HCT116 (cell line): Measurements from ENCODE around the gene PARVA. TPM values are rescaled to one million over a fixed set of nuclear protein-coding genes. Genes with fewer than 3 reads are reported as not detected.
A peak's percentile ranks its signal among the peaks of the same experiment; 100 is the strongest.

Experiments used
- ATAC-seq: fragments of 200-7000 bp; cut with Tn5 transposase; 2 replicates; pipeline ENCODE4 v1.9.1; 2020; ENCODE audit warnings: mild to moderate bottlenecking, moderate library complexity
- BruUV-seq: library from RNA; stranded (reverse); fragments of 400-500 nt; replicated peaks from 2 replicates; lab custom pipeline; 2021; lab: Mats Ljungman, UMichigan
- CTCF ChIA-PET: fragments of 300-600 bp; sonication (Branson Sonifier 250); formaldehyde crosslinking; loops from one replicate; lab custom pipeline; 2021; ENCODE audit warnings: antibody characterized with exemption; lab: Charles Lee
- POLR2A ChIA-PET: fragments of 300-600, 350-600 bp; sonication (Branson Sonifier 250); formaldehyde crosslinking; loops from one replicate; lab custom pipeline; 2021; ENCODE audit warnings: antibody characterized with exemption; lab: Charles Lee
- RAD21 ChIA-PET, 2 experiments: fragments of 300-600 bp; sonication (Branson Sonifier 250); formaldehyde crosslinking; loops; one replicate each; lab custom pipeline; 2023; ENCODE audit warnings: low total read pairs in 2 of 2; ENCODE audit not compliant: uncharacterized antibody in 2 of 2, unreplicated experiment in 2 of 2, low non-redundant PET in 1 of 2; lab: Charles Lee
- DNase-seq: peaks from one replicate; pipeline ENCODE4 v3.0.0-alpha.2; 2010; ENCODE audit warnings: low read depth, low spot score
- H2AFZ ChIP-seq: fragments of 200-600 bp; shearing (Covaris generic), sonication (generic); 2 replicates; pipeline ENCODE4 v1.6.1; 2017; ENCODE audit warnings: low read depth, mixed run types, mixed read lengths, antibody characterized with exemption, low read length; ENCODE audit not compliant: poor library complexity, severe bottlenecking
- H3K27ac ChIP-seq: 2 replicates; pipeline ENCODE4 v1.5.1; 2012; ENCODE audit warnings: low read depth, low read length
- H3K27me3 ChIP-seq: fragments of 200-600 bp; sonication (generic); 2 replicates; pipeline ENCODE4 v1.6.1; 2016; ENCODE audit warnings: mixed run types, low read length, mixed read lengths; ENCODE audit not compliant: insufficient read depth
- H3K36me3 ChIP-seq, 2 experiments: fragments of 200-500 bp in 1 of 2; fragments of 200-600 bp in 1 of 2; sonication (Bioruptor generic) in 1 of 2; sonication (generic) in 1 of 2; 2 replicates each; pipeline versions ENCODE4 v1.5.1 to v1.6.1; 2014 to 2016; ENCODE audit warnings: low read length in 2 of 2, inconsistent platforms in 1 of 2, mixed read lengths in 1 of 2, mixed run types in 1 of 2; ENCODE audit not compliant: insufficient read depth in 2 of 2, control insufficient read depth in 1 of 2
- H3K4me1 ChIP-seq, 2 experiments: fragments of 200-600 bp in 1 of 2; sonication (generic) in 1 of 2; 2 replicates each; pipeline versions ENCODE4 v1.5.1 to v1.6.1; 2012 to 2017; ENCODE audit warnings: low read length in 2 of 2, inconsistent platforms in 1 of 2, mild to moderate bottlenecking in 1 of 2, mixed read lengths in 1 of 2, mixed run types in 1 of 2, moderate library complexity in 1 of 2; ENCODE audit not compliant: insufficient read depth in 2 of 2, control insufficient read depth in 1 of 2
- H3K4me2 ChIP-seq: fragments of 200-600 bp; sonication (generic); 2 replicates; pipeline ENCODE4 v1.6.1; 2017; ENCODE audit warnings: mixed run types, low read length, mixed read lengths
- H3K4me3 ChIP-seq, 2 experiments: fragments of 200-600 bp in 1 of 2; sonication (generic) in 1 of 2; replicated peaks in 1 of 2; 2 replicates each; pipeline ENCODE4 v1.5.1; 2011 to 2016; ENCODE audit warnings: low read length in 2 of 2, control low read depth in 1 of 2, low read depth in 1 of 2, mild to moderate bottlenecking in 1 of 2, mixed read lengths in 1 of 2, mixed run types in 1 of 2
- H3K79me2 ChIP-seq: fragments of 200-600 bp; sonication (generic); 2 replicates; pipeline ENCODE4 v1.6.1; 2017; ENCODE audit warnings: mild to moderate bottlenecking, mixed run types, low read length, moderate library complexity, mixed read lengths; ENCODE audit not compliant: insufficient read depth
- H3K9ac ChIP-seq: fragments of 200-600 bp; sonication (generic); 2 replicates; pipeline ENCODE4 v1.6.1; 2016; ENCODE audit warnings: low read length, mixed read lengths
- H3K9me2 ChIP-seq: fragments of 200-600 bp; sonication (generic), shearing (Covaris generic); 2 replicates; pipeline ENCODE4 v1.6.1; 2017; ENCODE audit warnings: mixed run types, mild to moderate bottlenecking, moderate library complexity; ENCODE audit not compliant: insufficient read depth
- H3K9me3 ChIP-seq, 2 experiments: fragments of 200-500 bp in 1 of 2; fragments of 200-600 bp in 1 of 2; sonication (Bioruptor generic) in 1 of 2; sonication (generic) in 1 of 2; 2 replicates each; pipeline ENCODE4 v1.6.1; 2014 to 2017; ENCODE audit warnings: low read length in 2 of 2, mixed read lengths in 2 of 2, inconsistent platforms in 1 of 2, low read depth in 1 of 2, mild to moderate bottlenecking in 1 of 2, mixed run types in 1 of 2, moderate library complexity in 1 of 2; ENCODE audit not compliant: control insufficient read depth in 1 of 2, insufficient read depth in 1 of 2
- H4K20me1 ChIP-seq: fragments of 200-600 bp; sonication (generic), shearing (Covaris generic); 2 replicates; pipeline ENCODE4 v1.6.1; 2017; ENCODE audit warnings: mixed run types, mild to moderate bottlenecking, moderate library complexity; ENCODE audit not compliant: insufficient read depth
- CBX3 ChIP-seq: IDR thresholded peaks from 2 replicates; pipeline ENCODE4 v1.6.1; 2012; ENCODE audit warnings: low read depth
- CEBPB ChIP-seq: IDR thresholded peaks from 2 replicates; pipeline ENCODE4 v1.6.1; 2012; ENCODE audit warnings: low read depth
- ELF1 ChIP-seq: IDR thresholded peaks from 2 replicates; pipeline ENCODE4 v1.6.1; 2012; ENCODE audit warnings: low read depth, borderline replicate concordance
- EZH2 ChIP-seq: fragments of 200-600 bp; sonication (generic); IDR thresholded peaks from 2 replicates; pipeline ENCODE4 v1.6.1; 2017; ENCODE audit warnings: antibody characterized with exemption, mixed run types
- JUND ChIP-seq: IDR thresholded peaks from 2 replicates; pipeline ENCODE4 v1.6.1; 2012
- MAX ChIP-seq: IDR thresholded peaks from 2 replicates; pipeline ENCODE4 v1.6.1; 2012
- POLR2A ChIP-seq: IDR thresholded peaks from 2 replicates; pipeline ENCODE4 v1.7.0; 2011; ENCODE audit warnings: borderline replicate concordance; ENCODE audit not compliant: insufficient read depth, insufficient read length; ENCODE audit errors: extremely low read depth
- POLR2AphosphoS5 ChIP-seq: IDR thresholded peaks from 2 replicates; pipeline ENCODE4 v1.6.1; 2011; ENCODE audit warnings: mild to moderate bottlenecking, low read depth, low read length, moderate library complexity
- RAD21 ChIP-seq: IDR thresholded peaks from 2 replicates; pipeline ENCODE4 v1.6.1; 2012; ENCODE audit warnings: low read depth, mild to moderate bottlenecking
- REST ChIP-seq: IDR thresholded peaks from 2 replicates; pipeline ENCODE4 v1.6.1; 2012; ENCODE audit warnings: low read depth
- SIN3A ChIP-seq: IDR thresholded peaks from 2 replicates; pipeline ENCODE4 v1.6.1; 2012; ENCODE audit warnings: low read depth
- SRF ChIP-seq: IDR thresholded peaks from 2 replicates; pipeline ENCODE4 v1.6.1; 2012; ENCODE audit warnings: low read depth
- YY1 ChIP-seq: IDR thresholded peaks from 2 replicates; pipeline ENCODE4 v1.6.1; 2011; ENCODE audit warnings: low read length, low read depth, moderate library complexity, mild to moderate bottlenecking; ENCODE audit not compliant: insufficient replicate concordance; ENCODE audit errors: extremely low read depth
- ZFX ChIP-seq: fragments of 450-650 bp; IDR thresholded peaks from 2 replicates; pipeline ENCODE4 v1.6.1; 2017
- intact Hi-C: fragments of 100-400 bp; cut with micrococcal nuclease; formaldehyde crosslinking; loops from 2 replicates; pipeline ENCODE4 v1.10.0; 2022
- total RNA-seq: library from RNA; stranded (reverse); gene quantifications from one replicate; pipeline ENCODE4 v1.2.1, GENCODE V29; 2021; ENCODE audit not compliant: unreplicated experiment
- TF ChIP-seq, protein P1 (sequence below), 3 experiments: fragments of 200-600 bp in 1 of 3; sonication (generic) in 1 of 3; IDR thresholded peaks in 2 of 3; conservative IDR thresholded peaks in 1 of 3; 2 replicates each; pipeline ENCODE4 v1.5.1; 2012 to 2017; ENCODE audit warnings: low read depth in 2 of 3, low read length in 2 of 3, antibody characterized with exemption in 1 of 3, borderline replicate concordance in 1 of 3, control low read depth in 1 of 3, mild to moderate bottlenecking in 1 of 3, mixed read lengths in 1 of 3, mixed run types in 1 of 3, moderate library complexity in 1 of 3; ENCODE audit not compliant: insufficient read depth in 1 of 3

PARVA gene
- total RNA-seq, 1 experiment from 2014 or later, result 18.4 TPM

GRCh38 chr11:12556788-12557384 lies 179.5 kb downstream of the PARVA start:
- ChIA-PET RAD21 (no interaction called here), CTCF (interaction anchor here (1.6 kb wide), 1 partner anchor 226 kb away, joined by 3 read pairs; no protein-coding TSS in a partner anchor), POLR2A (no interaction called here)
- H3K4me2 ChIP-seq, result peak overlapping the region; percentile 50; the same call in 1 of the 2 replicates
- no TSS peak for BruUV-seq
- H3K4me1 ChIP-seq, result peaks cover 13 to 17% of the 10 kb centered on the region in 2 experiments
- DNase-seq, result peak; percentile 12
- H3K9ac ChIP-seq, result no peak overlapping the region
- ATAC-seq, result peak; percentile 78
- H3K79me2 ChIP-seq, result no peaks in the 10 kb centered on the region
- H2AFZ ChIP-seq, result peak overlapping the region; percentile 32
- no peak overlapping the region for H3K4me3 ChIP-seq
- H3K36me3 ChIP-seq, result no peaks in the 10 kb centered on the region
- H4K20me1 ChIP-seq, result no peaks in the 10 kb centered on the region
- no peaks in the 10 kb centered on the region for H3K9me2 ChIP-seq
- TF ChIP-seq EZH2 (no peak), POLR2AphosphoS5 (no peak), MAX (no peak), ELF1 (no peak), CBX3 (0 out of 2 replicates have a peak, but pooled peaks have one; percentile 15), JUND (no peak), SRF (no peak)
- H3K27ac ChIP-seq, result no peak overlapping the region
- no peaks in the 10 kb centered on the region for H3K27me3 ChIP-seq
- peaks cover 0 to 3% of the 10 kb centered on the region in 2 experiments; a peak in 1 of 4 replicates for H3K9me3 ChIP-seq
- intact Hi-C loops, result no loop called here

- peaks cover 0 to 3% of the 10 kb centered on the region in 2 experiments; a peak in 1 of 4 replicates for H3K9me3 ChIP-seq
- H4K20me1 ChIP-seq, result no peaks in the 10 kb centered on the region
- no peaks in the 10 kb centered on the region for H3K79me2 ChIP-seq
- POLR2A ChIA-PET, result no interaction called here
- RAD21 ChIA-PET, result no interaction called here
- H3K36me3 ChIP-seq, result no peaks in the 10 kb centered on the region
- BruUV-seq, result no TSS peak
- no peak overlapping the region for H3K4me3 ChIP-seq
- H3K9me2 ChIP-seq, result no peaks in the 10 kb centered on the region
- peaks cover 13 to 17% of the 10 kb centered on the region in 2 experiments for H3K4me1 ChIP-seq
- DNase-seq, result no peak
- no peaks in the 10 kb centered on the region for H3K27me3 ChIP-seq
- no peak overlapping the region for H3K9ac ChIP-seq
- no peak for ATAC-seq
- intact Hi-C loops, result no loop called here
- no peak overlapping the region for H3K4me2 ChIP-seq
- CTCF ChIA-PET, result no interaction called here
- no peak overlapping the region for H3K27ac ChIP-seq
- H2AFZ ChIP-seq, result no peak overlapping the region
- TF ChIP-seq REST, result no peak
- TF ChIP-seq RAD21, result no peak
- no peak for TF ChIP-seq YY1
- no peak for TF ChIP-seq JUND
- TF ChIP-seq, protein P1, sequence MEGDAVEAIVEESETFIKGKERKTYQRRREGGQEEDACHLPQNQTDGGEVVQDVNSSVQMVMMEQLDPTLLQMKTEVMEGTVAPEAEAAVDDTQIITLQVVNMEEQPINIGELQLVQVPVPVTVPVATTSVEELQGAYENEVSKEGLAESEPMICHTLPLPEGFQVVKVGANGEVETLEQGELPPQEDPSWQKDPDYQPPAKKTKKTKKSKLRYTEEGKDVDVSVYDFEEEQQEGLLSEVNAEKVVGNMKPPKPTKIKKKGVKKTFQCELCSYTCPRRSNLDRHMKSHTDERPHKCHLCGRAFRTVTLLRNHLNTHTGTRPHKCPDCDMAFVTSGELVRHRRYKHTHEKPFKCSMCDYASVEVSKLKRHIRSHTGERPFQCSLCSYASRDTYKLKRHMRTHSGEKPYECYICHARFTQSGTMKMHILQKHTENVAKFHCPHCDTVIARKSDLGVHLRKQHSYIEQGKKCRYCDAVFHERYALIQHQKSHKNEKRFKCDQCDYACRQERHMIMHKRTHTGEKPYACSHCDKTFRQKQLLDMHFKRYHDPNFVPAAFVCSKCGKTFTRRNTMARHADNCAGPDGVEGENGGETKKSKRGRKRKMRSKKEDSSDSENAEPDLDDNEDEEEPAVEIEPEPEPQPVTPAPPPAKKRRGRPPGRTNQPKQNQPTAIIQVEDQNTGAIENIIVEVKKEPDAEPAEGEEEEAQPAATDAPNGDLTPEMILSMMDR (IDR thresholded peaks at IDR 0.05 in 2 of 3, conservative IDR thresholded peaks at IDR 0.05 in 1 of 3; ENCODE audit: borderline replicate concordance in 1 of 3, insufficient read depth in 1 of 3, low read depth in 2 of 3, low read length in 2 of 3), result no peak
- no peak for TF ChIP-seq MAX
- TF ChIP-seq SIN3A, result no peak
- TF ChIP-seq POLR2A, result no peak
- TF ChIP-seq ELF1, result no peak
- no peak for TF ChIP-seq CEBPB
- TF ChIP-seq POLR2AphosphoS5, result no peak
- TF ChIP-seq ZFX, result no peak
These were observed 181.6 kb downstream of the PARVA start for GRCh38 chr11:12559011-12559410.
